Posterior cingulate gyrus (tissue), 11 donors: ENCODE data around the gene ASXL2.
"Not testable (repeated sequence)": the region's sequence is repeated elsewhere in the genome, so short reads cannot be mapped to it uniquely, and the experiment has no call there.

ENCODE experiments used
- DNase-seq, 10 donors: peaks; one replicate each; pipeline versions ENCODE4 v3.0.0 to v3.0.0-alpha.2; 2020 to 2021; ENCODE audit warnings: mixed read lengths in 3 of 10
- intact Hi-C: fragments of 100-400 bp; cut with DNase I; formaldehyde crosslinking; loops from one replicate; pipeline ENCODE4 v1.15.1; 2023

Gene ASXL2

GRCh38 chr2:25743132-25743830 lies 135.0 kb downstream of the ASXL2 start:
- no peak for DNase-seq
- intact Hi-C loops, result no loop called here

- intact Hi-C loops, result no loop called here
- DNase-seq, result no peak
These were observed 135.8 kb downstream of the ASXL2 start for GRCh38 chr2:25742501-25742900.

GRCh38 chr2:25740810-25741381 lies 137.4 kb downstream of the ASXL2 start:
- intact Hi-C loops, result no loop called here
- DNase-seq, result no peak

- DNase-seq, result no peak
These were observed 139.6 kb downstream of the ASXL2 start for GRCh38 chr2:25738383-25739343.

GRCh38 chr2:25736899-25737515 lies 141.3 kb downstream of the ASXL2 start:
- DNase-seq, result no peak
- intact Hi-C loops, result no loop called here

More at GRCh38 chr2:25738383-25739343, 139.6 kb downstream of the ASXL2 start:
- intact Hi-C loops, result no loop called here

GRCh38 chr2:25735835-25736234 lies 142.5 kb downstream of the ASXL2 start:
- DNase-seq, result no peak
- intact Hi-C loops, result no loop called here

GRCh38 chr2:25728559-25728958 lies 149.7 kb downstream of the ASXL2 start:
- intact Hi-C loops, result no loop called here

GRCh38 chr2:25726522-25726921 lies 151.8 kb downstream of the ASXL2 start:
- DNase-seq, result no peak
- intact Hi-C loops, result no loop called here

More at GRCh38 chr2:25728559-25728958, 149.7 kb downstream of the ASXL2 start:
- no peak for DNase-seq

- no peak for DNase-seq
- intact Hi-C loops, result no loop called here
These were observed 152.4 kb downstream of the ASXL2 start for GRCh38 chr2:25725877-25726276.

GRCh38 chr2:25724756-25725155 lies 153.5 kb downstream of the ASXL2 start:
- intact Hi-C loops, result no loop called here
- peak in 1 of 10 donors; percentile 23 for DNase-seq

- DNase-seq, result no peak
These were observed 156.1 kb downstream of the ASXL2 start for GRCh38 chr2:25722224-25722623.

GRCh38 chr2:25720575-25720974 lies 157.7 kb downstream of the ASXL2 start:
- intact Hi-C loops, result no loop called here
- DNase-seq, result no peak

More at GRCh38 chr2:25722224-25722623, 156.1 kb downstream of the ASXL2 start:
- intact Hi-C loops, result no loop called here

GRCh38 chr2:25714740-25715139 lies 163.5 kb downstream of the ASXL2 start:
- DNase-seq, result no peak
- intact Hi-C loops, result no loop called here

GRCh38 chr2:25712455-25712854 lies 165.8 kb downstream of the ASXL2 start:
- DNase-seq, result no peak
- intact Hi-C loops, result no loop called here

- intact Hi-C loops, result no loop called here
These were observed 166.5 kb downstream of the ASXL2 start for GRCh38 chr2:25711675-25712354.

GRCh38 chr2:25710750-25711149 lies 167.5 kb downstream of the ASXL2 start:
- intact Hi-C loops, result no loop called here
- no peak for DNase-seq

More at GRCh38 chr2:25711675-25712354, 166.5 kb downstream of the ASXL2 start:
- no peak for DNase-seq

GRCh38 chr2:25709349-25709748 lies 168.9 kb downstream of the ASXL2 start:
- intact Hi-C loops, result no loop called here

GRCh38 chr2:25707927-25708590 lies 170.2 kb downstream of the ASXL2 start:
- intact Hi-C loops, result no loop called here
- no peak for DNase-seq

More at GRCh38 chr2:25709349-25709748, 168.9 kb downstream of the ASXL2 start:
- no peak for DNase-seq

- DNase-seq, intact Hi-C loops: not testable (repeated sequence)
These were observed 172.7 kb downstream of the ASXL2 start for GRCh38 chr2:25705575-25705974.
